IMR-90 (cell line): Measurements from ENCODE around the gene CACNA1G. TPM values are rescaled to one million over a fixed set of nuclear protein-coding genes. Genes with fewer than 3 reads are reported as not detected.

Source experiments
- ATAC-seq: fragments of 200-7000 bp; cut with Tn5 transposase; 2 replicates; pipeline ENCODE4 v1.9.1; 2020; ENCODE audit warnings: low read depth, mild to moderate bottlenecking, moderate library complexity
- BruUV-seq: library from RNA; stranded (reverse); fragments of 400-500 nt; replicated peaks from 2 replicates; lab custom pipeline; 2021; lab: Mats Ljungman, UMichigan
- CTCF ChIA-PET: fragments of 300-600 bp; formaldehyde crosslinking; extraction: SDS; loops from one replicate; lab custom pipeline; 2021; ENCODE audit warnings: antibody characterized with exemption; lab: Yijun Ruan, JAX
- POLR2A ChIA-PET: fragments of 300-600 bp; sonication (Branson Sonifier 250); formaldehyde crosslinking; loops from one replicate; lab custom pipeline; 2022; ENCODE audit warnings: antibody characterized with exemption; ENCODE audit not compliant: unreplicated experiment; lab: Charles Lee
- DNase-seq: peaks from one replicate; pipeline ENCODE4 v3.0.0; 2013
- H2AFZ ChIP-seq: replicated peaks from 2 replicates; pipeline ENCODE3; 2013; ENCODE audit warnings: low read length, mild to moderate bottlenecking; ENCODE audit not compliant: poor library complexity
- H2AK5ac ChIP-seq: 2 replicates; pipeline ENCODE4 v1.6.1; 2013; ENCODE audit warnings: low read depth, low read length, inconsistent platforms
- H2AK9ac ChIP-seq: replicated peaks from 2 replicates; pipeline ENCODE3; 2013; ENCODE audit warnings: mild to moderate bottlenecking, low read depth, low read length, moderate library complexity; ENCODE audit not compliant: poor library complexity
- H2BK120ac ChIP-seq: 2 replicates; pipeline ENCODE4 v1.6.1; 2013; ENCODE audit warnings: low read depth, low read length, inconsistent platforms
- H2BK15ac ChIP-seq: 3 replicates; pipeline ENCODE4 v1.6.1; 2013; ENCODE audit warnings: low read depth, low read length, inconsistent platforms
- H2BK20ac ChIP-seq: 2 replicates; pipeline ENCODE4 v1.6.1; 2013; ENCODE audit warnings: low read depth, mild to moderate bottlenecking, inconsistent platforms, low read length, moderate library complexity
- H2BK5ac ChIP-seq: 2 replicates; pipeline ENCODE4 v1.6.1; 2013; ENCODE audit warnings: mild to moderate bottlenecking, low read depth, low read length, inconsistent platforms; ENCODE audit not compliant: poor library complexity, severe bottlenecking
- H3K14ac ChIP-seq: replicated peaks from 2 replicates; pipeline ENCODE4 v1.6.1; 2013; ENCODE audit warnings: low read depth, low read length, inconsistent platforms
- H3K18ac ChIP-seq: 2 replicates; pipeline ENCODE4 v1.6.1; 2013; ENCODE audit warnings: low read depth, low read length, control low read depth
- H3K23ac ChIP-seq: 2 replicates; pipeline ENCODE4 v1.6.1; 2013; ENCODE audit warnings: low read depth, low read length, inconsistent platforms
- H3K27ac ChIP-seq: 2 replicates; pipeline ENCODE4 v1.5.1; 2013; ENCODE audit warnings: mild to moderate bottlenecking, control low read depth, low read length; ENCODE audit not compliant: insufficient read depth
- H3K27me3 ChIP-seq: 2 replicates; pipeline ENCODE4 v1.6.1; 2013; ENCODE audit warnings: low read length; ENCODE audit not compliant: control insufficient read depth, insufficient read depth
- H3K36me3 ChIP-seq: 2 replicates; pipeline ENCODE4 v1.6.1; 2013; ENCODE audit warnings: low read length, mixed read lengths; ENCODE audit not compliant: control insufficient read depth, insufficient read depth
- H3K4ac ChIP-seq: 2 replicates; pipeline ENCODE4 v1.6.1; 2013; ENCODE audit warnings: low read depth, low read length, inconsistent platforms
- H3K4me1 ChIP-seq: 2 replicates; pipeline ENCODE4 v1.6.1; 2013; ENCODE audit warnings: low read length, mixed read lengths; ENCODE audit not compliant: control insufficient read depth, insufficient read depth
- H3K4me2 ChIP-seq: 2 replicates; pipeline ENCODE4 v1.6.1; 2013; ENCODE audit warnings: low read depth, mild to moderate bottlenecking, control low read depth, low read length, moderate library complexity
- H3K4me3 ChIP-seq: 2 replicates; pipeline ENCODE4 v1.5.1; 2013; ENCODE audit warnings: low read depth, mild to moderate bottlenecking, control low read depth, low read length, moderate library complexity; ENCODE audit not compliant: insufficient read depth
- H3K56ac ChIP-seq: 2 replicates; pipeline ENCODE4 v1.6.1; 2013; ENCODE audit warnings: low read length, inconsistent platforms; ENCODE audit not compliant: insufficient read depth; ENCODE audit errors: extremely low read depth
- H3K79me1 ChIP-seq, 2 experiments: 2 replicates each; pipeline ENCODE4 v1.6.1; 2013; ENCODE audit warnings: low read length in 2 of 2, inconsistent platforms in 1 of 2, low read depth in 1 of 2
- H3K9ac ChIP-seq: 2 replicates; pipeline ENCODE4 v1.6.1; 2013; ENCODE audit warnings: low read depth, low read length, control low read depth
- H3K9me1 ChIP-seq: 2 replicates; pipeline ENCODE4 v1.6.1; 2013; ENCODE audit warnings: low read length, inconsistent platforms; ENCODE audit not compliant: insufficient read depth
- H3K9me3 ChIP-seq: 2 replicates; pipeline ENCODE4 v1.6.1; 2013; ENCODE audit warnings: low read length; ENCODE audit not compliant: control insufficient read depth, insufficient read depth
- H4K20me1 ChIP-seq: 2 replicates; pipeline ENCODE4 v1.6.1; 2013; ENCODE audit warnings: low read length, inconsistent platforms; ENCODE audit not compliant: insufficient read depth
- H4K5ac ChIP-seq: 2 replicates; pipeline ENCODE4 v1.6.1; 2013; ENCODE audit warnings: mild to moderate bottlenecking, low read depth, low read length, control low read depth
- H4K8ac ChIP-seq, 2 experiments: 2 replicates each; pipeline ENCODE4 v1.6.1; 2013; ENCODE audit warnings: low read depth in 2 of 2, low read length in 2 of 2, control low read depth in 1 of 2, inconsistent platforms in 1 of 2
- H4K91ac ChIP-seq: 2 replicates; pipeline ENCODE4 v1.6.1; 2013; ENCODE audit warnings: low read depth, low read length, inconsistent platforms; ENCODE audit not compliant: insufficient read depth
- CHD1 ChIP-seq: IDR thresholded peaks from 2 replicates; pipeline ENCODE4 v1.6.1; 2012; ENCODE audit warnings: low read depth, low read length, improper control_type of control experiment
- MAFK ChIP-seq: IDR thresholded peaks from 2 replicates; pipeline ENCODE4 v1.6.1; 2012; ENCODE audit warnings: low read depth, low read length, improper control_type of control experiment
- MAZ ChIP-seq: IDR thresholded peaks from 2 replicates; pipeline ENCODE4 v1.6.1; 2012; ENCODE audit warnings: low read depth, mild to moderate bottlenecking, low read length, improper control_type of control experiment, moderate library complexity, borderline replicate concordance
- MXI1 ChIP-seq: IDR thresholded peaks from 2 replicates; pipeline ENCODE4 v1.6.1; 2012; ENCODE audit warnings: low read depth, mild to moderate bottlenecking, low read length, moderate library complexity, borderline replicate concordance
- RFX5 ChIP-seq: IDR thresholded peaks from 2 replicates; pipeline ENCODE4 v1.8.0; 2012; ENCODE audit warnings: low read depth, mild to moderate bottlenecking, low read length, moderate library complexity
- SMC3 ChIP-seq: fragments of 150-350 bp; IDR thresholded peaks from 2 replicates; pipeline ENCODE4 v1.6.1; 2016; ENCODE audit warnings: low read depth, mild to moderate bottlenecking, antibody characterized with exemption, low read length, moderate library complexity
- WGBS, 2 experiments: methylation state at CpG; one replicate each; pipeline versions ENCODE4 v1.1.5 to v1.1.7; 2013; ENCODE audit warnings: missing lambda C conversion rate in 2 of 2; ENCODE audit not compliant: insufficient read length in 1 of 2; ENCODE audit errors: extremely low coverage in 2 of 2; 5-methylcytosine and 5-hydroxymethylcytosine counted together
- dilution Hi-C: fragments of 300-500 bp; cut with HindIII; formaldehyde crosslinking; loops from one replicate; pipeline ENCODE4 v1.14.3; 2018; ENCODE audit warnings: low sequenced_read_pairs; ENCODE audit not compliant: unreplicated experiment
- in situ Hi-C: fragments of 300-500 bp; cut with MboI; formaldehyde crosslinking; loops from 3 replicates; pipeline ENCODE4 v1.14.3; 2019; ENCODE audit warnings: low sequenced_read_pairs, inconsistent platforms, mixed read lengths
- intact Hi-C: fragments of 100-400 bp; cut with micrococcal nuclease; formaldehyde crosslinking; loops from 2 replicates; pipeline ENCODE4 v1.10.0; 2022
- polyA plus RNA-seq, 3 experiments: library from polyadenylated mRNA; depleted of rRNA; stranded (reverse); fragments of >200 nt; gene quantifications; 2 replicates each; pipeline ENCODE4 v1.2.3, GENCODE V29; 2012; ENCODE audit warnings: low replicate concordance in 1 of 3
- total RNA-seq: library from RNA; depleted of rRNA; stranded (reverse); fragments of >200 nt; gene quantifications from 2 replicates; pipeline ENCODE4 v1.2.3, GENCODE V29; 2012
- TF ChIP-seq, protein P1 (sequence below): conservative IDR thresholded peaks from 2 replicates; pipeline ENCODE4 v1.5.1; 2012; ENCODE audit warnings: mild to moderate bottlenecking, low read depth, low read length, improper control_type of control experiment
- TF ChIP-seq, protein P2 (sequence below): fragments of 150-350 bp; IDR thresholded peaks from 2 replicates; pipeline ENCODE4 v1.6.1; 2017; ENCODE audit warnings: mild to moderate bottlenecking, antibody characterized with exemption, low read length, low read depth

The CACNA1G gene
- total and polyA plus RNA-seq, 2 of the 4 experiments (the other 2 are of a cell fraction) = under 0.01 to 0.03 TPM

DNA sequence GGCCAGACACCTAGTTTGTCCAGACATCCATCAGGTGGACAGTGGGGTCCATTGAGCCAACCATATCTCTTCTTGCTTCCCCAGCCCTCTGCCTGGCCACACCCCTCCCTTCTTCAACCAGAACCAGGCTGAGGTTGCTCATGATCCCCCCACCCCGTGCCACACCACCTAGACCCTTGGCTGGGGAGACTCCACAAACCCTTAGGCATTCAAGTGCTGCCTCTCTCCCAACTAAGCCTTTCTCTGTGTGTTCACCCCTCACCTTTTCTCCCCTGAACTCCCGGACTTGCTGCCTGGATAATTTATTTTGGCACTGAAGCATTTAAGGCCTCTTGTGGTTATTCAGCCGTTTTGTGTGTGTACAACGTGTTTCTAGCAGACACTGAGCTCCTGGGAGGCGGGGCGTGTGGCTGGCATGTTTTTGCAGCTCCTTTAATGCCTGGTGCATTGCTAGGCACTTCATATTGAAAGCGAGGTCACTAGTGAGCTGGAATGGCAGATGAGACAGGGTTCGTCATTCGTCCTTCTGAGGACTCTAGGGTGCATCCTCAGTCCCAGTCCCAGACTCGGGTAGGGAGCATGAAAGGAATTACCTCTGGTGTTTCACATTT, 28.7 kb downstream of the CACNA1G start:
- Histone ChIP-seq H3K56ac (no peak overlapping the region), H3K79me1 (no peaks in the 10 kb centered on the region), H2BK5ac (no peak overlapping the region), H4K8ac (no peak overlapping the region), H3K23ac (no peak overlapping the region), H3K4ac (no peak overlapping the region), H4K91ac (no peak overlapping the region), H3K27me3 (peaks cover 45% of the 10 kb centered on the region), H2BK20ac (no peak overlapping the region), H4K20me1 (no peaks in the 10 kb centered on the region), H2AFZ (peak overlapping the region; percentile 26), H2AK5ac (no peak overlapping the region), H3K9me3 (no peaks in the 10 kb centered on the region), H3K9me1 (0 out of 2 replicates have a peak, but pooled peaks cover 5% of the 10 kb centered on the region), H3K4me1 (peaks cover 2% of the 10 kb centered on the region; the same call in 1 of the 2 replicates), H3K18ac (no peak overlapping the region), H3K9ac (no peak overlapping the region), H3K36me3 (no peaks in the 10 kb centered on the region), H2BK120ac (no peak overlapping the region), H3K4me3 (no peak overlapping the region), H2AK9ac (no peak overlapping the region), H4K5ac (no peak overlapping the region), H3K14ac (no peak overlapping the region), H2BK15ac (no peak overlapping the region), H3K27ac (no peak overlapping the region), H3K4me2 (no peak overlapping the region)
- BruUV-seq = no TSS peak
- ATAC-seq (peak; percentile 29; the same call in 1 of the 2 replicates), DNase-seq (peak; percentile 3)
- dilution Hi-C loops = no loop called here
- in situ Hi-C loops = no loop called here
- 52% methylated on average over 6 of the region's 10 CpGs; no CpG with 5 or more reads in 1 of the 2 experiments for WGBS, 2 experiments
- ChIA-PET CTCF (no interaction called here), POLR2A (no interaction called here)
- no peak for TF ChIP-seq SMC3
- TF ChIP-seq RFX5 = no peak
- TF ChIP-seq MXI1 = no peak
- TF ChIP-seq, protein P1, sequence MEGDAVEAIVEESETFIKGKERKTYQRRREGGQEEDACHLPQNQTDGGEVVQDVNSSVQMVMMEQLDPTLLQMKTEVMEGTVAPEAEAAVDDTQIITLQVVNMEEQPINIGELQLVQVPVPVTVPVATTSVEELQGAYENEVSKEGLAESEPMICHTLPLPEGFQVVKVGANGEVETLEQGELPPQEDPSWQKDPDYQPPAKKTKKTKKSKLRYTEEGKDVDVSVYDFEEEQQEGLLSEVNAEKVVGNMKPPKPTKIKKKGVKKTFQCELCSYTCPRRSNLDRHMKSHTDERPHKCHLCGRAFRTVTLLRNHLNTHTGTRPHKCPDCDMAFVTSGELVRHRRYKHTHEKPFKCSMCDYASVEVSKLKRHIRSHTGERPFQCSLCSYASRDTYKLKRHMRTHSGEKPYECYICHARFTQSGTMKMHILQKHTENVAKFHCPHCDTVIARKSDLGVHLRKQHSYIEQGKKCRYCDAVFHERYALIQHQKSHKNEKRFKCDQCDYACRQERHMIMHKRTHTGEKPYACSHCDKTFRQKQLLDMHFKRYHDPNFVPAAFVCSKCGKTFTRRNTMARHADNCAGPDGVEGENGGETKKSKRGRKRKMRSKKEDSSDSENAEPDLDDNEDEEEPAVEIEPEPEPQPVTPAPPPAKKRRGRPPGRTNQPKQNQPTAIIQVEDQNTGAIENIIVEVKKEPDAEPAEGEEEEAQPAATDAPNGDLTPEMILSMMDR = no peak
- TF ChIP-seq MAFK = no peak
- TF ChIP-seq CHD1 = no peak
- TF ChIP-seq MAZ = no peak
- TF ChIP-seq, protein P2, sequence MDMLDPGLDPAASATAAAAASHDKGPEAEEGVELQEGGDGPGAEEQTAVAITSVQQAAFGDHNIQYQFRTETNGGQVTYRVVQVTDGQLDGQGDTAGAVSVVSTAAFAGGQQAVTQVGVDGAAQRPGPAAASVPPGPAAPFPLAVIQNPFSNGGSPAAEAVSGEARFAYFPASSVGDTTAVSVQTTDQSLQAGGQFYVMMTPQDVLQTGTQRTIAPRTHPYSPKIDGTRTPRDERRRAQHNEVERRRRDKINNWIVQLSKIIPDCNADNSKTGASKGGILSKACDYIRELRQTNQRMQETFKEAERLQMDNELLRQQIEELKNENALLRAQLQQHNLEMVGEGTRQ = no peak
- intact Hi-C loops = no loop called here
